NCI-H1105 treated with DMSO at 0.1 percent for 48 hours (cell line): Measurements from ENCODE around the gene TSPEAR.
A peak's percentile ranks its signal among the peaks of the same experiment; 100 is the strongest.

Experiments
- DNase-seq: peaks from one replicate; lab custom pipeline; 2025; lab: John Stamatoyannopoulos, UW

Gene TSPEAR

DNA sequence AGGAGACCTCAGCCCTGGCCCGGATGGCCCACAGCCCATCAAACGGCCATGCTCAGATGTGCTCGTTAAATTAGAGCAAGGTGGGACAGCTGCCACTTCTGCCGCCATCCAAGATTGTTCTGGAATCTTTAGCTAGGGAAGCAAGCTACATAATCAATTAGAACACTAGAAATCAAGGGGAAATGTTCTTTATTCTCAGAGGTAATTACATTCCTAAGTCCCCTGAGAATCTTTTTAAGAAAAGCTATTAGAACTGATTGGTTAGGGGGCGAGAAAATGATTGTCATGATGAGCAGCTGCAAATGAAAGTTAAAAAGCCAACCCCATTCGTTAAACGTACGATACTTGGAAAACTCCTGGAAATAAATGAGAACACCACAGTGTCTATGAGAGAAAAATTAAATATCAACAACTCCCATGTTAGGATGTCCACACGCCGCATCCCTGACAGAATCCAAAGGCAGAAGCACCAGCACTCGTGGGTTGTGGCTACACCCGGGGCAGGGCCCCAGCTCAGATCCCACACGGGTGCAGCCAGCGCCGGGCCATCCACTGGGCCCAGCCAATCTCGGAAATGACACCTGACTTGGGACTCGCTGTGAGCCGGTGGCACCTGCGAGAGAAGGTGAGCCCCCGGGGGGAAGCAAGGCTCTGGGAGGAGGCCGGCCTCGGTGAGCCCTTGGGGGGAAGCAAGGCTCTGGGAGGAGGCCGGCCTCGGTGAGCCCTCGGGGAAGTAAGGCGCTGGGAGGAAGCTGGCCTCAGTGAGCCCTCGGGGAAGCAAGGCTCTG lies 209.0 kb downstream of the TSPEAR start:
- no peak for DNase-seq

DNA sequence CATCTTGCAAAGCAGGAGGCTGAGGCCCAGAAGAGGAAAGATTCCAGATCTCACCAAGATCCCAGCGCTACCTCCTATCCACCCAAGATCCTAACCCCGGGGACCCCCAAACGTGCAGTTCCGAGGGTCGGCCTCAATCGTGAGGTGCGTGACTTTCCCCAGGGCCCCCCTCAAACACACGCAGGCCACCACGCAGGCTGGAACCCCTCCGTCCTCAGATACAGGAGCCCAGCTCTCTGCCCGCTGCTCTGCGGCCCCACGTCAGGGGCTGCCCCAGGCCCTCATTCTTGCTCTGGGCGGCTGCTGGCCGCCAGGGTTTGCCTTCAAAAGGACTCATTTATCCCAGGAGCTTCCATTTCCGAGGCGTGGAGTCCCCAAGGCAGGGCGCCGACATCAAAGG lies 211.3 kb downstream of the TSPEAR start:
- no peak for DNase-seq

DNA sequence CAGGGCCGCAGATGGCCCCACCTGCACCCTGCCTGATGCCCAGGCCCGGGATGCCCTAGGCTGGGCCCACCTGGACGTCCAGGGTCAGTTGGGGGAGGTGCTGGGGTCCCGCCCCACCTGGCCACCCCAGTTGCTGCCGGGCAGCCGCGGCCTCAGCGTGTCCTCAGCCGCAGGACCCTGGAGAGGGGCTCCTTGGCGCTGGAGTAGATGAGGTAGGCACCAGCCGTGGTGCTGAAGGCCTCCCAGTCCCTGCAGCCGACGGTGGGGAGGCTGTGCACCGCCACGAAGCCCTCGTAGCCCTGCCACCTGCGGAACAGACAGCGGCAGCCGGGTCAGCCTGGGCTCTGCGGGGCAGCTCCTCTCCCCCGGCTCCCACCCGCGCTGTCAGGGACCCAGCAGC lies 211.7 kb downstream of the TSPEAR start:
- DNase-seq, result no peak

DNA sequence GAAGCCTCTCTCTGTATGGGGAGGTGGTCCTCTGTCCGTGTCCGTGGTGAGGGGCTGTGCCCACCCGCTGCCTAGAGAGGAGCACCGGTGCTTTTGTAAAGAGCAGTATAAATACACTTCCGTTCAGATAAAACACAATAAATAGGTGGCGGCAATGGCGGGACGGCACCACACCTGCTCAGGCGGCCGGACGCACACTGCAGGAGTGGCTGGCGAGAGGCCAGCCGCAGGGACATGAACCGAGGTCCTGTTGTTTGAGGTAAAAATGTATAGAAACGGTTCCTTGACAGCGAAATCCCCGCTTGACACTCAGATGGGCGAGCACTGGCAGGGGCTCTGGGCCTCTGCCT lies 212.2 kb downstream of the TSPEAR start:
- DNase-seq, result no peak

DNA sequence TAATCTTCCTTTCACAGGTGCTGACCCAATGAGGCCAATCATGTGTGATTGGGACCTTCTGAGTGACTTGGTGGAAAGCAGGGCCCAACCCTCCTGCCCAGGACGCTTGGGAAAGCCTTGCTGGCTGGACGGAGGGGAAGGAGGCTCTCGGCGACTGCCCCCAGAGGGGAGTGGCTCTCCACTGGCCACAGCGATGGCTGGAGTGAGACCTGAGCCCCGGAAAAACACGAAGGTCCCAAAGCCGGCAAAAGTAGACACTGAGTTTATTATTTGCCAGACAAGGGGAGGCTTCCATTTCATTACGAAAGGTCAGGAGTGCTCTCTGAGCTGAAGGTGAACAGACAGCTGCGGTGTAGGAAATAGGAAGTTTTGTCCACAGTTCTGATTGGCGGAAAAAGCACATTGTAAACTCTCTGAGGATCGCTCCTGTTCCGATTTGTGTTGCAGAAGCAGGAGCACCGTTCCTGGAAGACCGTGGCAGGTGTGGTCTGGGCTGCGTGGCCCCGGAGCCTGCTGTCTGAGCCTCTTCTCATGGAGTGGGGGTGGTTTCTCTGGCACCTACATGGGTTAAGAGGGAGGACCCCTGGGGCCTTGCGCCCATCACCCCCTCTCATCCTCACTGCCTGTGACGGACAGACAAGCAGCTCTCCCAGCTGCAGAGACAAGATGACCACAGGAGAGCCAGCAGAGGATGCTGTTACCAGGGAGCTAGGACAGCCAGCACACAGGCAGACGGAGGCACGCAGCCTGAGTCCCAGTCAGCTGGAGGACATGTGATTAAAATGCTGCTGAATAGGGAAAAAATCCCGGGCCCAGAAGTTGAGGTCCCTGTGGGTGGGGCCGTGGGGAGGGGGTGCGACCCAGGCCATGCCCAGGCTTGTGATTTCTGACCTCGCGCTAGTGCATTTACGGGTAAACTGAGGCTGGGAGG lies 212.8 kb downstream of the TSPEAR start:
- DNase-seq, result no peak

DNA sequence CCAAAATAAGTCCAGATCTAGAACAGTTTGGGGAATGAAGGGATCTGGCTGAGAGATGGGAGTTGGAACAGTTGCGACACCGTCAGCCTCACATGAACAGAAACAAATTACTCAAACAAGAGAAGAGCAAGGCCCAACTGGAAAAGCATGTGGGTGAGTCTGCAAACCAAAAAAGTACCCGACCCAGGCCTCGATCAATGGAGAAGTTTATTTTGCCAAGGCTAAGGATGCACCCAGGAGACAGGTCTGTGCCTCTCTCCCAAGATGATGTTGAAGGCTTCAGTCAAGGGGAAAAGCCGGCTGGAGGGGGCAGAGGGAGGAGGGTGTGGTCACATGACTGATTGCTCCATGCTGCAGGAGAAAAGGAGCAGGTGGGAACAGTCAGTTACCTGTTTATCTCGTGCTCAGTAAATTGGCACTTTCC lies 213.7 kb downstream of the TSPEAR start:
- DNase-seq, result peak; percentile 73

DNA sequence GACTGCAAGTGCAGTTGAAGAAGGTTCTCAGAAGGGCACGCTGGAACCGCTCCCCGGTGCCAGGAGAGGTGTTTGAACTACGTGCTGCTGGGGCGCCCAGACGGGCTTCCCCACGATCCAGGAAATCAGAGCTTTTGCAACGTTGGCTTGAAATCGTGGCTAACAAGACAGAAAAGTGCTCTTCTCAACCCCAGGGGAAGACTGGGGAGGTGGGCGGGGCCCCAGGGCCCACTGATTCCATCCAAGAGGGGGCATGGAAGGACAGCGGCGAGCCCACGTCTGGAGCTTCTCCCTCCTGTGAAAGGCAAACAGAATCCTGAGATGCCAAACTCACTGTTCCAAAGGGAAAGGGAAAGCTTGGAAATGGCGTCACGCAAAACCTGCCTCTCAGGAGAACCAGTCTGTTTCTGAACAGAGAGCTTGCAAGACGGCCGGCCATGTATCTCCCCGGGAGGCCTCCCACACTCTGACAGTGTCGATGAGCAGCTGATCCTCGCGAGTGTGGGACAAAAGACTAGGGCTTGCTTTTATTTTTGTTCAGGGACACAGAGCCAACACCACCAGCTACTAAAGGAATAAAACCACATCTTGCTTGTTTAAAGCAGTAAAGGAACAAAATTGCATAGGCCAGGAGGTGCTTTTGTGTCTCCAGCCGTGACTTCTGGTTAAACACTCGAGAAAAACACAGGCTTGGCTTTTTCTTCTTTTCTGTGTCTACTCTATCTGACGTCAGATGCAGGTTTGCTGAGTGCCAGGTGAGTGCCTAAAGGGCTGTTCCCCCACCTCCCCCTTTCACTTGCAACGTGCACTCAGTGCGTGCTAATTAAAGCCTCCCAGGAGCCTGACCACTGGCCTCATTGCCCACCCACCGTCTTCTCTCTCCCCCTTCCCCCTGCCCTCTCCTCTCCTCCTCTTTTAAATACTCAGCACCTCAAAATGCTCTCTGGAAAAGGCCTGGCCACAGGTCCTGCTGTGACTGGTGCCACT lies 214.5 kb downstream of the TSPEAR start:
- DNase-seq, result no peak

DNA sequence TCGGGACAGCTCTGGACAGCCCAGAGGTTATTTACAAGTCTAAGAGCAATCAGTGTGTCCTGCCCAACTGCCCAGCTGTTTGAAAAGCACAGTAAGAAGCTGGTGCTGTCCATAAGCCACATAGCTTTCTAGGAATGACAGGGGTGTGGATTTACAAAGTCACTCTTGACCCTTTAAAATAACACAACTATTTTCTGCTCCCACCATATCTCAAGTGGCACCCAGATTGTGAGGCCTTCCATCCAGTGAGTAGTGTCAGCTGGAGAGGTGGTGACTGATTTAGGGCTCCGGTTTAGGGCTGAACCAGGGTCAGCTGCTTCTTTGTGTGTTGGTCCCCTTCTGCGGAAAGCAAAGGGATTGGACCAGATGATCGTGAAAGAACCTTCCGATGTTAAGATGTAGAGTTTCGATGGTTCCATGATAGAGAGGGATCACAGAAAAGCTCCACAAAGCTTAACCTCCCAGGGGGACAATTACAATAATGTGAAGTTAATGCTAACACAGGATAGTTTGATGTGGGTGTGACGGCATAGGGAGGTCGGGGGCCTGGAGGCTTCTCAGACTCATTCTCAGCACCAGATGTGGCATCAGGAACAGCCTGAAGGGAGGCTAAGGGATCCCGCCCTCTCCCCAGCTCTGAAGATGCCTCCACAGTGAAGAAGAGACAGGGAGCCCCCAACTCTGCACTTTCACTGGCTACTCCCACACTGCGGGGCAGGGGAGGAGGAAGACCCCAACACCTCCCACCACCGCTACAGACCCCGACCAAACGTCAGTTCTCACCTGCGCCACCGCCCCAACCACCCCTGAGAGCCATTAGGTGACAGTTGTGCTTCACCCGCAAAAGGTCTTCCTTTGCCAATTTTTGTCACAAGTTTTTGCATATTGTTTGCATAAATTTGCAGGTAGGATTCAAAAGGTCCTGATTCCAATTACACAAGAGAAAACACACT lies 215.5 kb downstream of the TSPEAR start:
- DNase-seq, result no peak

DNA sequence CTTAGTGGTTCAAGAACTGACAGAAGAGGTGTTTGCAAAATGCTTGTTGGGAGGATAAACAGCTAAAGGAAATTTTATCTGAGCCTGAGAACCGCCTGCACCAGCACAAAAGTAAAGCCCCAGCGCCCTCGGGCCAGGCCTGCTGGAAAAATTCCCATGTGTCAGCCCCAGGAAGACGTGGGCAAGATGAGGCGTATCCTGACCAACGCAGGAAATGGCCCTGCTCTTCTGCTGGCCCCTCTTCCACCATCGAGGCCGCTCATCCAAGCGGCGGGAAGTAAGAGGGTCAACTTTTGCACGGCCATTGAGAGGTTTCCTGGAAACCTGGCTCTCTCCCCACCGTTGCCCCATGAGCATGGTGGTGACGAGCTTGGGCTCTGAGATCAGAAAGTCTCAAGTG lies 216.4 kb downstream of the TSPEAR start:
- no peak for DNase-seq

DNA sequence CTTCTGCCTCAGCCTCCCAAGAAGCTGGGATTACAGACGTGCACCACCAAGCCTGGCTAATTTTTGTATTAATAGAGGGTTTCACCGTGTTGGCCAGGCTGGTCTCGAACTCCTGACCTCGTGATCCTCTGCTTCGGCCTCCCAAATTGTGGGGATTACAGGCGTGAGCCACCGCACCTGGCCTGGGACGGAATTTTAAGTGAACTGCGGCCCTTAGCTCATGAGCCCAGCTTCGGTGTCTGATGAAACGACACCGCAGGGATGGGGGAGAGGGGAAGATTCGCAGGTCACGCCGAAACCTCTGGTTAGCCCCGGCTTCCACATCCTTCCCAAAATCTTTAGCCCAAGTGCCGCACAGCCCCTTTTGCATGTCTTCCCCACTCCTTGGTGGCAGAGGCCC lies 217.0 kb downstream of the TSPEAR start:
- no peak for DNase-seq

DNA sequence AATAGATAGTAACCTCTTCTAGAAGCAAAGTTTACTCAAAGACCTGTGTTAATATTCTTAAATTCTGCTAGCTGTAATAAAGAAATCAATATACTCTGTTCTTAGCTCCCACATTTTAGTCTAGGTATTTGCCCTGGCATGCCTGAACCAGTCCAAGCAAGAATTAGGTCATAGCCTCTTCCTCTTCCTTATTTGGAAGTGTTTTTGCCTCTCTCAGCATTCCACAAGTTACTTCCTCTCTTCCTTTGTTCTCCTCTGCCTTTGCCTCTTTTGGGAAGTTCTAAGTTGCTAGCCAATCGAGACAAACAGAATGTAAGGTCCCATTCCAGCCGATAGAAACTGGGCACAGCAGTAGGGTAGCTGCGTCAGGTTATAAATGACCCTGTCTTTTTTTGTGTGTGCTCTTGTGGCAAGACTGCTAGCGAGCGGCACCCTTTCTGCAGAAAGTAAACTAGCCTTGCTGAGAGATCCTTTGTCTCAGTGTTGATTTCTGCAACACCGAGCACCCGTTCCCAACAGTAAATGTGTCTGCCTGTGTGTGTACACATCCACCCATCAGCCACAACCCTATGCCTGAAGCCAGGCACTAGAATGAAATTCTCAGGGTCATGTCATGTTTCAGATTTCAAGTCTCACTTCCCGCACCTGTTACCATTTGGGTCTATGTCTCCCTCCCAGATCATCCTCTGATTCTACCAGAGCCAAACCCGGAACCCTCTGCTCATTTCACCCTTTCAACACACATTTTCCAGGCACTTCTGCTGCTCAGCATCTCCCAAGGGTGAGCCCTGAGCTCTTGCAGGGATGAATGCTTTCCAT lies 218.6 kb downstream of the TSPEAR start:
- no peak for DNase-seq

DNA sequence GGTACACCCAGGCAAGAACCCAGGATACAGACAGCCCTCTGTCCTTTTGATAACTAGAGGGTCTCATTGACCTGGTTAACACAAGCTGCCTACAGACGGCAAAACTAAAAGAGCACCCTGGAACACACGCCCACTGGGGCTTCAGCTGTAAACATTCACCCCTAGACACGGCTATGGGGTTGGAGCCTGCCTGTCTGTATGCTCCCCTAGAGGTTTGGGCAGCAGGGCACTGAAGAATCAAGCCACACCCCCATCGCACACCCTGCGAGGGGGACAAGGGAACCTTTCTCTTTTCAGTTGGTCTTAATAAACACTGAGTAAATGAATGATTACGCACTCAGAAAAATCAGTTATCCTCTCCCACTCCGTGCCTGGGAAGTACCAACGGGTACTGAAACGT lies 220.6 kb downstream of the TSPEAR start:
- DNase-seq, result no peak

DNA sequence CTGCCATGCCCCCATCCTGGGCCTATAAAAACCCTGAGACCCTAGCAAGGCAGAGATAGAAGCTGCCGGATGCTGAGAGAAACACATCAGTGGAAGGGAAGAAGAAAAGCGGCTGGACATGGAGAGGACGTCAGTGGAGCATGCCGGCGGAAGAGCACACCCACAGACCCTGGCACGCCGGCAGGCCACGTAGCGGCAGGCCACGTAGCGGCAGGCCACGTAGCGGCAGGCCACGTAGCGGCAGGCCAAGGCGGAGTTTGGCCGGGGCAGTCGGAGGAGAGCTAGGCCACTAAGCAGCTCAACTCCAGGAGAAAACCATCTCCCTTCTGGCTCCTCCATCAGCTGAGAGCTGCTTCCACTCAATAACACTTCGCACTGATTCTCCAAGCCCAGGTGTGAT lies 221.0 kb downstream of the TSPEAR start:
- DNase-seq, result no peak

DNA sequence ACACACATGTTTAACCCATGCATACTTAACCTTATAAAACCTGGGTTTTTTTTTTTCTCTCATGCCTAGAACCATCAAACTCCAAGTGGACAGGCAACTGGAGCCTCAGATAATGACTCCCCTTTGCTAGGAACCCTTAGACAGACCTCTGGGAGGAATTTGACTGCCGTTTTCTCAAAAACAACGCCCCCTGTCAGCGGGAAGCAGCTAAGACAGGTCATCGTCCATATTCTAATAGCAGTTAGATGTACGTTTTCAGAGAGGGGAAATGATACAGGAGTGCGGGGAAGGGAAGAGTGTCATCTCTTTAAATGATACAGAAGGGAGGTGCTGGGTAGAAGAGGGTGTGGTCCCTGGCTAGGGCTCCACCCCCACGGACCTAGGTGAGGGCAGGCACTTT lies 221.4 kb downstream of the TSPEAR start:
- no peak for DNase-seq

DNA sequence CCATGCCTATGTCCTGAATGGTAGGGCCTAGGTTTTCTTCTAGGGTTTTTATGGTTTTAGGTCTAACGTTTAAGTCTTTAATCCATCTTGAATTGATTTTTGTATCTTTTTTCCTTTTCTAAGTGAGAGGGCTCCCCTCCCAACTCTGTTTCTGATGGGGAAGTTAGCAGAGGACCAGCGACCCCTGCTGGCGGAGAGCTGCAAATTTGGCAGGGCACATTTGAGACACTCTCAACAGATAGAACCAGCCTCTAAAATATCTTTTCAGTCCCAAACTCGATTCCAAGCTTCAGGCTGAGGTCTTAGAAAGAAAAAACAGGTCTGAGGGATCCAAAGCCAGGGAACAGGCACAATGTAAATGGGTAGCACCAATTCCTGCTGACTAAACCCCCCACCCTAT lies 223.5 kb downstream of the TSPEAR start:
- no peak for DNase-seq

DNA sequence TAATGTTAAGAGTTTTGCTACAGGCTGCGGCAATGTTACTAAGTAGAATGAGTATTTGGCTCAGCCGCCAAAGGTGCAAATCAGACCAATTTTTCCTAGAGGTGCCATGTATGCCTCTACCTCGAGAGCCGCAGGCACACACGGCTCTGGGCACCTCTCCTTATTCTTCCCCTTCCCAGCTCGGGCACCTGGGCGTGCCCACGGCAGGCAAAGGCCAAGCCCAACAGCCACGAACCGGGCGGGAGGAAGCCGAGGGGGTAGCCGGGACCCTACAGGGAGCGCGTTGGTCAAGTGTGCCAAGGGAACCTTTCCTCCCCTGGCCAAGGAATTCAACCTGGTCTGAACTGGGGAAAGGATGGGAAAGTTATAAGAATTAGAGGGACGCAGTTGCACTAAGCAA lies 225.1 kb downstream of the TSPEAR start:
- DNase-seq, result no peak

DNA sequence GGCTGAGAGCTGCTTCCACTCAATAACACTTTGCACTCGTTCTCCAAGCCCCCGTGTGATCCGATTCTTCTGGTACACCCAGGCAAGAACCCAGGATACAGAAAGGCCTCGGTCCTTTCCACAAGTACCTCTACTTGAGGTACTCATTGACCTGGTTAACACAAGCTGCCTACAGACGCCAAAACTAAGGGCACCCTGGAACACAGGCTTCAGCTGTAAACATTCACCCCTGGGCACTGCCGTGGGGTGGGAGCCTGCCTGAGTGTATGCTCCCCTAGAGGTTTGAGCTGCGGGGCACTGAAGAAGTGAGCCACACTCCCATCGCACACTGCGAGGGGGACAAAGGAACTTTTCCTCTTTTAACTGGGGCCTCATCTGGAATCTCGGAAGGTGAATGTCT lies 225.6 kb downstream of the TSPEAR start:
- DNase-seq, result no peak

DNA sequence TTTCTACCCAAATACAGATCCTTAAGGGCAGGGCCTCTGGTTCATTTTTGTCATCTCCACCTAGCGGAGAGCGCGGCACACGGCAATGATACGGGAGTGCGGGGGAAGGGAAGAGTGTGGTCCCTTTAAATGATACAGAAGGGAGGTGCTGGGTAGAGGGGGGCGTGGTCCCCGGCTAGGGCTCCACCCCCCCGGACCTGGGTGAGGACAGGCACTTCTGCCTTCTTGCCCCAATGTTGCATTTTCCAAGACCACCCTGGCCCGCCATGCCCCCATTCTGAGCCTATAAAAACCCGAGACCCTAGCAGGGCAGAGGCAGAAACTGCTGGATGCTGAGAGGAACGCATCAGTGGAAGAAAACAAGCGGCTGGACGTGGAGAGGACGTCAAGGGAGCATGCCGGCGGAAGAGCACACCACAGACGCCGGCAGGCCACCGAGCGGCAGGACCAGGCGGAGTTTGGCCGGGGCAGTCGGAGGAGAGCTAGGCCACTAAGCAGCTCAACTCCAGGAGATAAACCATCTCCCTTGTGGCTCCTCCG lies 226.0 kb downstream of the TSPEAR start:
- no peak for DNase-seq

DNA sequence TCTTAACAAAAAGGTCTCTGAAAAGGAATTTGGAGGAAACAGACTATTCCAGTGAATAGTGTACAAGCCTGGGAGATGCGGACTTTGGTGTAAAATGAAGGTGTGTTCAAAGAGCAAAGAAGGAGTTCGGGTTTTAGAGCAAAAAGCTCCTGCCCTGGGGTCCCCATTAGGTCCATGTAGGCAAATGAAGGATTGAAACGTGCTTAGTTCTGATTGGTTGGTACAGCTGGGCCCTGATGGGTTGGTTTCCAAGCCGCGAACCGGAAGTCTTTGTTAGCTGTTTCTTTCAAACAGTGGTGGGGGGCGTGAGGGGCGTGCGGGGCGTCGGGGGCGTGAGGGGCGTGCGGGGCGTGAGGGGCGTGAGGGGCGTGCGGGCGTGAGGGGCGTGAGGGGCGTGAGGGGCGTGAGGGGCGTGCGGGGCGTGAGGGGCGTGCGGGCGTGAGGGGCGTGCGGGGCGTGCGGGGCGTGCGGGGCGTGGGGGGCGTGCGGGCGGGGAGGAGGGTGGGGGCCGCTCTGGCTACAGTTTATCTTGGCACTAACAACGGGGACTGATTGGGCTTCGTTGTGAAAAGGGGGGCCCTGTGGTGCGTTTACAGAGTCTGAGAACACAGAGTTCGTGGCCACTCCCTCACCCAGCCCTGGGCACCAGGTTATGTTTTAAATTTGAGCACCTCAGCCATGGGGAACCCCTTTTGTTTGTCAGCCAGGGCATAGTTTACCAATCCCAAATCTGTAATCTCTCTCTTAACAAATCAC lies 226.7 kb downstream of the TSPEAR start:
- no peak for DNase-seq
